Measurements from ENCODE around the gene SUCLG2.

SUCLG2 gene

GRCh38 chr3:67529337-67529736, 125.1 kb downstream of the SUCLG2 start:
- Histone ChIP-seq H3K27ac (ENCODE audit: low read length, poor library complexity, severe bottlenecking) (no peak overlapping the region), H2AFZ (ENCODE audit: low read depth, low read length) (no peak overlapping the region), H3K4me2 (ENCODE audit: low read length, poor library complexity, severe bottlenecking) (no peak overlapping the region), H4K91ac (ENCODE audit: low read length) (no peak overlapping the region), H3K27me3 (ENCODE audit: control insufficient read depth in 1 of 2, insufficient read depth in 1 of 2, low read length in 2 of 2) (no peaks in the 10 kb centered on the region), H2BK12ac (ENCODE audit: low read length in 2 of 2) (no peak overlapping the region), H3K23ac (ENCODE audit: low read length in 2 of 2) (no peak overlapping the region), H3K79me1 (replicated peaks; ENCODE audit: low read length, poor library complexity, severe bottlenecking) (peaks cover 17% of the 10 kb centered on the region), H3K4ac (ENCODE audit: low read depth in 1 of 2, low read length in 2 of 2) (no peak overlapping the region), H3K9ac (ENCODE audit: low read length) (no peak overlapping the region), H3K18ac (ENCODE audit: low read depth in 1 of 2, low read length in 2 of 2) (no peak overlapping the region), H3K14ac (ENCODE audit: low read length in 2 of 2) (no peak overlapping the region), H4K8ac (ENCODE audit: low read length) (no peak overlapping the region), H3K36me3 (ENCODE audit: control insufficient read depth in 1 of 2, insufficient read depth in 2 of 2, low read depth in 1 of 2, low read length in 2 of 2) (peaks cover 0 to 15% of the 10 kb centered on the region in 2 experiments), H2BK5ac (ENCODE audit: low read depth, low read length, poor library complexity, severe bottlenecking) (no peak overlapping the region), H2BK120ac (ENCODE audit: low read depth, low read length) (no peak overlapping the region), H3K9me3 (ENCODE audit: control insufficient read depth, low read length) (no peaks in the 10 kb centered on the region), H3K4me3 (ENCODE audit: insufficient read depth in 1 of 2, low read depth in 1 of 2, low read length in 2 of 2) (no peak overlapping the region), H3K4me1 (ENCODE audit: control insufficient read depth, insufficient read depth, low read depth, low read length) (no peaks in the 10 kb centered on the region), H2AK5ac (ENCODE audit: low read length, severe bottlenecking) (no peak overlapping the region), H2BK15ac (ENCODE audit: low read depth, poor library complexity, severe bottlenecking) (no peak overlapping the region)
- peak; percentile 9 for DNase-seq
- 100% methylated on average over 1 of the region's 1 CpG for WGBS

GRCh38 chr3:67526246-67526645, 128.2 kb downstream of the SUCLG2 start:
- Histone ChIP-seq H2AFZ (ENCODE audit: low read depth, low read length) (no peak overlapping the region), H3K9ac (ENCODE audit: low read length) (peak overlapping the region; percentile 44), H3K4me1 (ENCODE audit: control insufficient read depth, insufficient read depth, low read depth, low read length) (no peaks in the 10 kb centered on the region), H3K4me3 (ENCODE audit: insufficient read depth in 1 of 2, low read depth in 1 of 2, low read length in 2 of 2) (no peak overlapping the region), H4K8ac (ENCODE audit: low read length) (no peak overlapping the region), H2BK15ac (ENCODE audit: low read depth, poor library complexity, severe bottlenecking) (no peak overlapping the region), H3K9me3 (ENCODE audit: control insufficient read depth, low read length) (no peaks in the 10 kb centered on the region), H2BK120ac (ENCODE audit: low read depth, low read length) (no peak overlapping the region), H3K27me3 (ENCODE audit: control insufficient read depth in 1 of 2, insufficient read depth in 1 of 2, low read length in 2 of 2) (no peaks in the 10 kb centered on the region), H2BK5ac (ENCODE audit: low read depth, low read length, poor library complexity, severe bottlenecking) (no peak overlapping the region), H4K91ac (ENCODE audit: low read length) (no peak overlapping the region), H3K14ac (ENCODE audit: low read length in 2 of 2) (no peak overlapping the region), H2AK5ac (ENCODE audit: low read length, severe bottlenecking) (no peak overlapping the region), H3K18ac (ENCODE audit: low read depth in 1 of 2, low read length in 2 of 2) (no peak overlapping the region), H2BK12ac (ENCODE audit: low read length in 2 of 2) (no peak overlapping the region), H3K79me1 (replicated peaks; ENCODE audit: low read length, poor library complexity, severe bottlenecking) (peaks cover 20% of the 10 kb centered on the region), H3K27ac (ENCODE audit: low read length, poor library complexity, severe bottlenecking) (no peak overlapping the region), H3K23ac (ENCODE audit: low read length in 2 of 2) (no peak overlapping the region), H3K4me2 (ENCODE audit: low read length, poor library complexity, severe bottlenecking) (no peak overlapping the region), H3K4ac (ENCODE audit: low read depth in 1 of 2, low read length in 2 of 2) (no peak overlapping the region), H3K36me3 (ENCODE audit: control insufficient read depth in 1 of 2, insufficient read depth in 2 of 2, low read depth in 1 of 2, low read length in 2 of 2) (peaks cover 0 to 17% of the 10 kb centered on the region in 2 experiments)
- 6% methylated on average over 1 of the region's 2 CpGs for WGBS
- DNase-seq: peak; percentile 46

GRCh38 chr3:67524046-67524445, 130.4 kb downstream of the SUCLG2 start:
- Histone ChIP-seq H3K27ac (ENCODE audit: low read length, poor library complexity, severe bottlenecking) (no peak overlapping the region), H3K27me3 (ENCODE audit: control insufficient read depth in 1 of 2, insufficient read depth in 1 of 2, low read length in 2 of 2) (no peaks in the 10 kb centered on the region), H3K14ac (ENCODE audit: low read length in 2 of 2) (no peak overlapping the region), H3K4ac (ENCODE audit: low read depth in 1 of 2, low read length in 2 of 2) (no peak overlapping the region), H3K4me3 (ENCODE audit: insufficient read depth in 1 of 2, low read depth in 1 of 2, low read length in 2 of 2) (no peak overlapping the region), H2AK5ac (ENCODE audit: low read length, severe bottlenecking) (no peak overlapping the region), H2BK12ac (ENCODE audit: low read length in 2 of 2) (no peak overlapping the region), H3K9me3 (ENCODE audit: control insufficient read depth, low read length) (no peaks in the 10 kb centered on the region), H2AFZ (ENCODE audit: low read depth, low read length) (no peak overlapping the region), H2BK15ac (ENCODE audit: low read depth, poor library complexity, severe bottlenecking) (no peak overlapping the region), H3K79me1 (replicated peaks; ENCODE audit: low read length, poor library complexity, severe bottlenecking) (peaks cover 22% of the 10 kb centered on the region), H3K36me3 (ENCODE audit: control insufficient read depth in 1 of 2, insufficient read depth in 2 of 2, low read depth in 1 of 2, low read length in 2 of 2) (peaks cover 1 to 32% of the 10 kb centered on the region in 2 experiments), H3K18ac (ENCODE audit: low read depth in 1 of 2, low read length in 2 of 2) (no peak overlapping the region), H3K4me1 (ENCODE audit: control insufficient read depth, insufficient read depth, low read depth, low read length) (no peaks in the 10 kb centered on the region), H3K23ac (ENCODE audit: low read length in 2 of 2) (no peak overlapping the region), H2BK120ac (ENCODE audit: low read depth, low read length) (no peak overlapping the region), H2BK5ac (ENCODE audit: low read depth, low read length, poor library complexity, severe bottlenecking) (no peak overlapping the region), H4K8ac (ENCODE audit: low read length) (no peak overlapping the region), H3K9ac (ENCODE audit: low read length) (no peak overlapping the region), H4K91ac (ENCODE audit: low read length) (no peak overlapping the region), H3K4me2 (ENCODE audit: low read length, poor library complexity, severe bottlenecking) (no peak overlapping the region)
- 100% methylated on average over 2 of the region's 6 CpGs for WGBS
- DNase-seq: no peak

DNA sequence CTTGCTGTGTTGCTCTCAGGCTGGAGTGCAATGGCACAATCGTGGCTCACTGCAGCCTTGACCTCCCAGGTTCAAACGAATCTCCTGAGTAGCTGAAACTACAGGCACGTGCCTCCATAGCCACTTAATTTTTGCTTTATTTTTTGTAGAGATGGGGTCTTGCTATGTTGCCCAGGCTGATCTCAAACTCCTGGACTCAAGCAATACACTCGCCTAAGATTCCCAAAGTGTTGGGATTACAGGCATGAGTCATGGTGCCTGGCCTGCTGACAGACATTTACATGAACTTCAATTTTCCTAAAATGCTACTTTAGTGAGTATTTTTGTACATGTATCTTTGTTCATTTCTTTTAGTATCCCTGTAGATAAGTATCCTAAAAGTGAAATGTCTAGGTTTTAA, 132.3 kb downstream of the SUCLG2 start:
- Histone ChIP-seq H3K9me3 (ENCODE audit: control insufficient read depth, low read length) (no peaks in the 10 kb centered on the region), H2BK120ac (ENCODE audit: low read depth, low read length) (no peak overlapping the region), H3K4me2 (ENCODE audit: low read length, poor library complexity, severe bottlenecking) (no peak overlapping the region), H3K4ac (ENCODE audit: low read depth in 1 of 2, low read length in 2 of 2) (no peak overlapping the region), H3K27me3 (ENCODE audit: control insufficient read depth in 1 of 2, insufficient read depth in 1 of 2, low read length in 2 of 2) (no peaks in the 10 kb centered on the region), H2BK12ac (ENCODE audit: low read length in 2 of 2) (no peak overlapping the region), H2BK5ac (ENCODE audit: low read depth, low read length, poor library complexity, severe bottlenecking) (no peak overlapping the region), H3K79me1 (replicated peaks; ENCODE audit: low read length, poor library complexity, severe bottlenecking) (peaks cover 13% of the 10 kb centered on the region), H3K4me3 (ENCODE audit: insufficient read depth in 1 of 2, low read depth in 1 of 2, low read length in 2 of 2) (no peak overlapping the region), H3K4me1 (ENCODE audit: control insufficient read depth, insufficient read depth, low read depth, low read length) (no peaks in the 10 kb centered on the region), H3K18ac (ENCODE audit: low read depth in 1 of 2, low read length in 2 of 2) (no peak overlapping the region), H3K14ac (ENCODE audit: low read length in 2 of 2) (no peak overlapping the region), H4K8ac (ENCODE audit: low read length) (no peak overlapping the region), H3K36me3 (ENCODE audit: control insufficient read depth in 1 of 2, insufficient read depth in 2 of 2, low read depth in 1 of 2, low read length in 2 of 2) (peaks cover 2 to 34% of the 10 kb centered on the region in 2 experiments), H2BK15ac (ENCODE audit: low read depth, poor library complexity, severe bottlenecking) (no peak overlapping the region), H2AK5ac (ENCODE audit: low read length, severe bottlenecking) (no peak overlapping the region), H3K27ac (ENCODE audit: low read length, poor library complexity, severe bottlenecking) (no peak overlapping the region), H3K23ac (ENCODE audit: low read length in 2 of 2) (no peak overlapping the region), H3K9ac (ENCODE audit: low read length) (no peak overlapping the region), H4K91ac (ENCODE audit: low read length) (no peak overlapping the region), H2AFZ (ENCODE audit: low read depth, low read length) (no peak overlapping the region)
- 100% methylated on average over 3 of the region's 4 CpGs for WGBS
- no peak for DNase-seq
